ENCODE results near the gene CACNA1H.

Gene CACNA1H

GRCh38 chr16:1163567-1164055 lies 10.7 kb downstream of the CACNA1H start:
- FAIRE-seq (no peak), DNase-seq (ENCODE audit: insufficient read length, low spot score) (peak; percentile 98)
- no peak for TF ChIP-seq POLR2A (IDR thresholded peaks at IDR 0.05; ENCODE audit: low read depth, low read length)

- TF ChIP-seq POLR2A (IDR thresholded peaks at IDR 0.05; ENCODE audit: low read depth, low read length) = no peak
- no peak for FAIRE-seq
- no peak for DNase-seq (ENCODE audit: insufficient read length, low spot score)
These were observed 11.5 kb downstream of the CACNA1H start for GRCh38 chr16:1164382-1164781.

- FAIRE-seq (no peak), DNase-seq (ENCODE audit: insufficient read length, low spot score) (no peak)
- TF ChIP-seq POLR2A (IDR thresholded peaks at IDR 0.05; ENCODE audit: low read depth, low read length) = no peak
These were observed 12.1 kb downstream of the CACNA1H start for GRCh38 chr16:1164975-1165374.

GRCh38 chr16:1165511-1165910 lies 12.6 kb downstream of the CACNA1H start:
- FAIRE-seq = no peak
- no peak for TF ChIP-seq POLR2A (IDR thresholded peaks at IDR 0.05; ENCODE audit: low read depth, low read length)
- DNase-seq (ENCODE audit: insufficient read length, low spot score) = no peak

GRCh38 chr16:1167276-1168107 lies 14.6 kb downstream of the CACNA1H start:
- no peak for DNase-seq (ENCODE audit: insufficient read length, low spot score)
- TF ChIP-seq POLR2A (IDR thresholded peaks at IDR 0.05; ENCODE audit: low read depth, low read length) = no peak
- no peak for FAIRE-seq

GRCh38 chr16:1168837-1169236 lies 15.9 kb downstream of the CACNA1H start:
- FAIRE-seq = no peak

GRCh38 chr16:1169285-1170075 lies 16.6 kb downstream of the CACNA1H start:
- no peak for TF ChIP-seq POLR2A (IDR thresholded peaks at IDR 0.05; ENCODE audit: low read depth, low read length)
- FAIRE-seq (no peak), DNase-seq (ENCODE audit: insufficient read length, low spot score) (no peak)

More at GRCh38 chr16:1168837-1169236, 15.9 kb downstream of the CACNA1H start:
- TF ChIP-seq POLR2A (IDR thresholded peaks at IDR 0.05; ENCODE audit: low read depth, low read length) = no peak
- DNase-seq (ENCODE audit: insufficient read length, low spot score) = no peak

- DNase-seq (ENCODE audit: insufficient read length, low spot score) (no peak), FAIRE-seq (no peak)
- TF ChIP-seq POLR2A (IDR thresholded peaks at IDR 0.05; ENCODE audit: low read depth, low read length) = no peak
These were observed 17.1 kb downstream of the CACNA1H start for GRCh38 chr16:1170076-1170418.

- no peak for TF ChIP-seq POLR2A (IDR thresholded peaks at IDR 0.05; ENCODE audit: low read depth, low read length)
- no peak for DNase-seq (ENCODE audit: insufficient read length, low spot score)
- no peak for FAIRE-seq
These were observed 18.1 kb downstream of the CACNA1H start for GRCh38 chr16:1171001-1171400.

- no peak for FAIRE-seq
- TF ChIP-seq POLR2A (IDR thresholded peaks at IDR 0.05; ENCODE audit: low read depth, low read length) = no peak
- DNase-seq (ENCODE audit: insufficient read length, low spot score) = no peak
These were observed 19.0 kb downstream of the CACNA1H start for GRCh38 chr16:1171854-1172428.

GRCh38 chr16:1172651-1173050 lies 19.7 kb downstream of the CACNA1H start:
- DNase-seq (ENCODE audit: insufficient read length, low spot score) (no peak), FAIRE-seq (no peak)
- no peak for TF ChIP-seq POLR2A (IDR thresholded peaks at IDR 0.05; ENCODE audit: low read depth, low read length)

GRCh38 chr16:1173788-1174451 lies 21.0 kb downstream of the CACNA1H start:
- FAIRE-seq (no peak), DNase-seq (ENCODE audit: insufficient read length, low spot score) (no peak)
- no peak for TF ChIP-seq POLR2A (IDR thresholded peaks at IDR 0.05; ENCODE audit: low read depth, low read length)

- DNase-seq (ENCODE audit: insufficient read length, low spot score) (peak; percentile 93), FAIRE-seq (no peak)
- TF ChIP-seq POLR2A (IDR thresholded peaks at IDR 0.05; ENCODE audit: low read depth, low read length) = no peak
These were observed 21.8 kb downstream of the CACNA1H start for GRCh38 chr16:1174477-1175357.
